ENCODE measurements around the gene MED27. TPM values are rescaled to one million over a fixed set of nuclear protein-coding genes. Genes with fewer than 3 reads are reported as not detected.

The MED27 gene
- total RNA-seq, 2 experiments from 2014 or later: 32.5 TPM

DNA sequence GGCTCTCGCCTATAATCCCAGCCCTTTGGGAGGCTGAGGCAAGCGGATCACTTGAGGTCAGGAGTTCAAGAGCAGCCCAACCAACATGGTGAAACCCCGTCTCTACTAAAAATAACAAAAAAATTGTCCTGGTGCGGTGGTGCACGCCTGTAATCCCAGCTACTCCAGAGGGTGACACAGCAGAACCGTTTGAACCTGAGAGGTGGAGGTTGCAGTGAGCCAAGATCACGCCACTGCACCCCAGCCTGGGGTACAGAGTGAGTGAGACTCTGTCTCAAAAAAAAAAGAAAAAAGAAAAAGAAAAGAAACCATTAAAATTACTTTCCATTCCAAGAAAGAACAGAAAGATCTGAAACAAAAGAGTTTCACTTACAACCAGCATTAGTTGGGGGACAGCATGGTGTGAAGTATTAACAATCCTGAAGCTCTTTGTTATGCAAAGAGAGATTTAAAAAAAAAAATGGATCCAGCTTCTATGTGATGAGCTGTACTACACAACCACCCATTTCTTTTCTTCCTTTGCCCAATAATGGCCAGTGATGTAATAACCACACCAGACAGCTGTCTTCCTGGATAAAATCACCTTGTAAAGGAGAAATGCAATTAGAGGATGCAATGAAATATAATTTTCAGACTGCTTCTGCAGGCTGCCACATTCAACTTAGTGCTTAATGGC lies 76.9 kb downstream of the MED27 start:
- POLR2A ChIA-PET: no interaction called here
- intact Hi-C loops (cut with micrococcal nuclease): no loop called here
- Mint-ChIP-seq H3K9me3 (peaks cover 1% of the 10 kb centered on the region), H3K27me3 (no peaks in the 10 kb centered on the region), H3K4me3 (no peak overlapping the region), H3K27ac (no peak overlapping the region), H3K4me1 (ENCODE audit: low read depth) (peaks cover 65% of the 10 kb centered on the region), H3K36me3 (ENCODE audit: low read depth) (peaks cover 16% of the 10 kb centered on the region)
- TF ChIP-seq, protein P1, sequence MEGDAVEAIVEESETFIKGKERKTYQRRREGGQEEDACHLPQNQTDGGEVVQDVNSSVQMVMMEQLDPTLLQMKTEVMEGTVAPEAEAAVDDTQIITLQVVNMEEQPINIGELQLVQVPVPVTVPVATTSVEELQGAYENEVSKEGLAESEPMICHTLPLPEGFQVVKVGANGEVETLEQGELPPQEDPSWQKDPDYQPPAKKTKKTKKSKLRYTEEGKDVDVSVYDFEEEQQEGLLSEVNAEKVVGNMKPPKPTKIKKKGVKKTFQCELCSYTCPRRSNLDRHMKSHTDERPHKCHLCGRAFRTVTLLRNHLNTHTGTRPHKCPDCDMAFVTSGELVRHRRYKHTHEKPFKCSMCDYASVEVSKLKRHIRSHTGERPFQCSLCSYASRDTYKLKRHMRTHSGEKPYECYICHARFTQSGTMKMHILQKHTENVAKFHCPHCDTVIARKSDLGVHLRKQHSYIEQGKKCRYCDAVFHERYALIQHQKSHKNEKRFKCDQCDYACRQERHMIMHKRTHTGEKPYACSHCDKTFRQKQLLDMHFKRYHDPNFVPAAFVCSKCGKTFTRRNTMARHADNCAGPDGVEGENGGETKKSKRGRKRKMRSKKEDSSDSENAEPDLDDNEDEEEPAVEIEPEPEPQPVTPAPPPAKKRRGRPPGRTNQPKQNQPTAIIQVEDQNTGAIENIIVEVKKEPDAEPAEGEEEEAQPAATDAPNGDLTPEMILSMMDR (IDR thresholded peaks at IDR 0.05): no peak
- DNase-seq: no peak
- CTCF ChIA-PET: interaction anchor here (0.6 to 1.9 kb wide), 3 partner anchors 10 to 266 kb away, joined by 3 to 4 read pairs (median 4); no protein-coding TSS in a partner anchor
- no peak for ATAC-seq

DNA sequence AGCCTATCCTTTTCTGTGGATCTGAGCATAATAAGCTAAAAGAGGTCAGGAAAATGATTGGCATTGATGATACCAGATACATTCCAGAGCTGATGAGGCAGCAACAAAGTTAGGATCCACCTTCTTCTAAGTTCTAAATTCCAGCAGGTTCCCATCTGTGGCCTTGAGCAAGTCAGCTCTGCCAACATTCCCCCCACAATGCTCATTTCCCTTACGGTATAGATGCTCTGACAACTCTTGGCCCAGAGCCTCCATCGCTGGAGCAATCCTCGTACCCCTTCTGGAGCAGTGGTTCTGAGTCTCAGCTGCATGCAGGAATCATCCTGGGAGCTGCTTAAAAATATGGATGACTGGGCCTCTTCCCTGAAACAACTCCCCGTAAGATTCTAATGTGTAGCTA lies 78.1 kb downstream of the MED27 start:
- CTCF ChIA-PET: interaction anchor here (1.3 to 1.9 kb wide), 2 partner anchors 9 to 267 kb away, joined by 4 read pairs; no protein-coding TSS in a partner anchor
- Mint-ChIP-seq H3K27ac (no peak overlapping the region), H3K27me3 (no peaks in the 10 kb centered on the region), H3K4me1 (ENCODE audit: low read depth) (peaks cover 54% of the 10 kb centered on the region), H3K36me3 (ENCODE audit: low read depth) (peaks cover 14% of the 10 kb centered on the region), H3K4me3 (no peak overlapping the region), H3K9me3 (peaks cover 1% of the 10 kb centered on the region)
- POLR2A ChIA-PET: no interaction called here
- no peak for DNase-seq
- intact Hi-C loops (cut with micrococcal nuclease): no loop called here
- TF ChIP-seq, protein P1 (IDR thresholded peaks at IDR 0.05): no peak
- ATAC-seq: no peak

DNA sequence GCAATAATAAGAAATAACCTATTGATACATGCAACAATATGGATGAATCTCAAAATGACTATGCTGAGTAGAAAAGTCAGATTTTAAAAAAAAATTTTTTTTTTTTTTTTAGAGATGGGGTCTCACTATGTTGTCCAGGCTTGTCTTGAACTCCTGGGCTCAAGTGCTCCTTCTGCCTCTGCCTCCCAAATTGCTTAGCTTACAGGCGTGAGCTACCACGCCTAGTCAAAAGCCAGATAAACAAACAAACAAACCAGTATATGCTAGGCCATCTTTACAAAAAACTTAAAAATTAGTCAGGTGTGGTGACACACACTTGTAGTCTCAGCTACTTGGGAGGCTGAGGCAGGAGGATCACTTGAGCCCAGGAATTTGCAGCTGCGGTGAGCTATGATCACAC lies 79.0 kb downstream of the MED27 start:
- no peak overlapping the region for H3K27ac Mint-ChIP-seq
- H3K9me3 Mint-ChIP-seq: peaks cover 1% of the 10 kb centered on the region
- DNase-seq: no peak
- intact Hi-C loops (cut with micrococcal nuclease): no loop called here
- ATAC-seq: no peak
- H3K4me3 Mint-ChIP-seq: no peak overlapping the region
- TF ChIP-seq, protein P1 (IDR thresholded peaks at IDR 0.05): no peak
- POLR2A ChIA-PET: no interaction called here
- H3K4me1 Mint-ChIP-seq (ENCODE audit: low read depth): peaks cover 47% of the 10 kb centered on the region
- peaks cover 20% of the 10 kb centered on the region for H3K36me3 Mint-ChIP-seq (ENCODE audit: low read depth)
- H3K27me3 Mint-ChIP-seq: no peaks in the 10 kb centered on the region
- CTCF ChIA-PET: no interaction called here

DNA sequence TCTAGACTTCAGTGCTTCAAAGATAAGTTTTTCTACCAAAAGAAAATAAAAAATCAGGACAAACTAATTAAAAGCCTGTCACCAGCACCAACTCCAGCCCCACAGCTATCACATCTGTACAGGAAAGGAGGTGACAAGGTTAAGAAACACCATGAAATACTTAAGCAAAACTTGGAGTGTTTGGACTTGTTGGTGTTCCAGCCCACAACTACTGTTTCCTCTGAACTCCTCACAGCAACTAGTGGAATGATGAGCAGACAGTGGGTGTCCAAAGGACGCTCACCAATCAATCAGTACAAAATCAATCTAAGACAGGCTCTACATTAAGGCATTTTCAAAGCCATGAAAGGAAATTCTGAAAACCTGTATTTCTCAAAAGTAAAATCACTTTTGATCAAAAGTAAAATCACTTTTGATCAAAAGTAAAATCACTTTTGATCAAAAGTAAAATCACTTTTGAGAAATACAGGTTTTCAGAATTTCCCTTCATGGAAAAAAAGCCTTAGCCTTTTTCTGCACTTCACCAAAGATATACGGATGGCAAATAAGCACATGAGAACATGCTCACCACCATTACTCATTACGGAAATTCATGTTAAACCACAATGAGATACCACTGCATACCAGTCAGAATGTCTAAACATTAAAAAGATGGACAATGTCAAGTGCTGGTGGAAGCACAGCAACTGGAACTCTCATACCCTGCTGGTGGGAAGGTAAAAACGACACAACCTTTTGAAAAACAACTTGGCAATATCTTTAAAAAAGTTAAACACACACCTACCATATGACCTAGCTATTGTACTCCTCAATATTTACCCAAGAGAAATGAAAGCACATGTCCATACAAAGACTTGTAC lies 79.7 kb downstream of the MED27 start:
- Mint-ChIP-seq H3K9me3 (peaks cover 1% of the 10 kb centered on the region), H3K4me1 (ENCODE audit: low read depth) (peaks cover 44% of the 10 kb centered on the region), H3K36me3 (ENCODE audit: low read depth) (peaks cover 23% of the 10 kb centered on the region), H3K27me3 (no peaks in the 10 kb centered on the region), H3K4me3 (no peak overlapping the region), H3K27ac (no peak overlapping the region)
- no peak for DNase-seq
- TF ChIP-seq, protein P1 (IDR thresholded peaks at IDR 0.05): no peak
- ATAC-seq: peak; percentile 53
- ChIA-PET POLR2A (no interaction called here), CTCF (no interaction called here)
- intact Hi-C loops (cut with micrococcal nuclease): no loop called here

DNA sequence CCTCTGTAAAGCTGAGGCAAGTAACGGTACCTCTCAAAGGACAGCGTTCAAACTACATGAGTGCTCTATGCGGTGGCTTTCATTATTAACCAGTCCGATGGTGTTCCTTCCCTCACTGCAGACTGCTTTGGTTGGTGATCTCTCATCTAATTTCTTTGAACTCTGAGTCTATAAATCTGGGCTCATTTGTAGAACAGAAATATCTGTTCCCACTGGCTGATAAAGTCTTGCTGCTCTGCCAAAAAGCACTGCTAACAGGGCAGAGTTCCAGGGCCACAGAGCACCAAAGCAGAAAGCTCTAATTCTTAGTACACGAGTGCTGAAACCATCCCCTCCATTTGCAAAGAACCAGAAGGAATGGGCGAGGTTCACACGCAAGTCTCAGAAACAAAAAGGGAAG lies 81.9 kb downstream of the MED27 start:
- peaks cover 27% of the 10 kb centered on the region for H3K4me1 Mint-ChIP-seq (ENCODE audit: low read depth)
- H3K36me3 Mint-ChIP-seq (ENCODE audit: low read depth): peaks cover 24% of the 10 kb centered on the region
- H3K4me3 Mint-ChIP-seq: no peak overlapping the region
- peaks cover 1% of the 10 kb centered on the region for H3K9me3 Mint-ChIP-seq
- ATAC-seq (no peak), DNase-seq (no peak)
- intact Hi-C loops (cut with micrococcal nuclease): no loop called here
- ChIA-PET POLR2A (no interaction called here), CTCF (no interaction called here)
- no peak overlapping the region for H3K27ac Mint-ChIP-seq
- no peaks in the 10 kb centered on the region for H3K27me3 Mint-ChIP-seq
- TF ChIP-seq, protein P1 (IDR thresholded peaks at IDR 0.05): no peak
